ENCODE measurements around the gene TMEM140.

DNA sequence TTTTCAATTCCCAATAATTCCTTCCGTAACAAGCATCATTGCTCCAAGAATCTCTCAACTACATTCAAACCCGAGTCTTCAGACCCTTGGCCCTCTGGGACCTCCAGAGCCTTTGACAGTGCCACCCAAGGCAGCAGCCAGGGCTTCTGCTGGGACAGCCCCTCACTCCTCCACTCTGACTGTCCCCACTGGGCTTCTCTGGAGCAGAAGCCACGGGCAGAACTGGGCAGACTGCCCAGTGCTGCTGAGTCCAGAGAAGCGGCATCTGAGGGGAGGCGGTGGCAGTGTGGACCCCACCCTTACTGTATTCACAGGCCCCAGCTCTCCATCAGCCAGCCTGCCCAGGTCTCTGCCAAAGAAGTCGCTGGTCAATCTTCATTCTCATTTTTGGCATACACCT is 13.8 kb downstream of the TMEM140 start:
- TF ChIP-seq, protein P1, sequence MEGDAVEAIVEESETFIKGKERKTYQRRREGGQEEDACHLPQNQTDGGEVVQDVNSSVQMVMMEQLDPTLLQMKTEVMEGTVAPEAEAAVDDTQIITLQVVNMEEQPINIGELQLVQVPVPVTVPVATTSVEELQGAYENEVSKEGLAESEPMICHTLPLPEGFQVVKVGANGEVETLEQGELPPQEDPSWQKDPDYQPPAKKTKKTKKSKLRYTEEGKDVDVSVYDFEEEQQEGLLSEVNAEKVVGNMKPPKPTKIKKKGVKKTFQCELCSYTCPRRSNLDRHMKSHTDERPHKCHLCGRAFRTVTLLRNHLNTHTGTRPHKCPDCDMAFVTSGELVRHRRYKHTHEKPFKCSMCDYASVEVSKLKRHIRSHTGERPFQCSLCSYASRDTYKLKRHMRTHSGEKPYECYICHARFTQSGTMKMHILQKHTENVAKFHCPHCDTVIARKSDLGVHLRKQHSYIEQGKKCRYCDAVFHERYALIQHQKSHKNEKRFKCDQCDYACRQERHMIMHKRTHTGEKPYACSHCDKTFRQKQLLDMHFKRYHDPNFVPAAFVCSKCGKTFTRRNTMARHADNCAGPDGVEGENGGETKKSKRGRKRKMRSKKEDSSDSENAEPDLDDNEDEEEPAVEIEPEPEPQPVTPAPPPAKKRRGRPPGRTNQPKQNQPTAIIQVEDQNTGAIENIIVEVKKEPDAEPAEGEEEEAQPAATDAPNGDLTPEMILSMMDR (IDR thresholded peaks at IDR 0.05): no peak
- no peak for TF ChIP-seq POLR2A (IDR thresholded peaks at IDR 0.05)
